NCI-H146 treated with DMSO at 0.1 percent for 48 hours (cell line): ENCODE data around the gene KCNIP4.

ENCODE experiments used
- DNase-seq: peaks from one replicate; lab custom pipeline; 2025; ENCODE audit not compliant: unreplicated experiment; lab: John Stamatoyannopoulos, UW

The KCNIP4 gene

GRCh38 chr4:21699446-21699845, 249.1 kb downstream of the KCNIP4 start:
- DNase-seq = no peak

- no peak for DNase-seq
Measured at GRCh38 chr4:21697583-21697982, 251.0 kb downstream of the KCNIP4 start.

- DNase-seq = no peak
Measured at GRCh38 chr4:21695141-21695540, 253.4 kb downstream of the KCNIP4 start.

DNA sequence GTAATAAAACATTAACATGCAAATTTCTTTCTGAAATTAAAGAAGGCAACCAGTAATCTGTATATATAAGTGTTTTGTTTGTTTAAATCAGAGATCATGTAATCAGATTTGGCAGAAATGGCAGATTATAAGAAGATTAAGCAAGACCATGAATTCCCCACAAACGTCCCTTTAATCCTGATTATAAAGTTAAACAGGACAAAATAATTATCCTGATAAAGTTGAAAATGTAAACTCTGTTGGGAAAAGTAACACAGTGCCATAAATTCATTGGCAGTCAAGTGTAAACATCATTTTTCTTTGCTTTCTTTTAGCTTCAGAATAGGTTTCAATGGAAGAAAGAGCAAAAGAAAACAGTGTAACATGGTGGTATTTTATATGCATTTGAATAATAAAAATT, 256.3 kb downstream of the KCNIP4 start:
- DNase-seq = no peak

DNA sequence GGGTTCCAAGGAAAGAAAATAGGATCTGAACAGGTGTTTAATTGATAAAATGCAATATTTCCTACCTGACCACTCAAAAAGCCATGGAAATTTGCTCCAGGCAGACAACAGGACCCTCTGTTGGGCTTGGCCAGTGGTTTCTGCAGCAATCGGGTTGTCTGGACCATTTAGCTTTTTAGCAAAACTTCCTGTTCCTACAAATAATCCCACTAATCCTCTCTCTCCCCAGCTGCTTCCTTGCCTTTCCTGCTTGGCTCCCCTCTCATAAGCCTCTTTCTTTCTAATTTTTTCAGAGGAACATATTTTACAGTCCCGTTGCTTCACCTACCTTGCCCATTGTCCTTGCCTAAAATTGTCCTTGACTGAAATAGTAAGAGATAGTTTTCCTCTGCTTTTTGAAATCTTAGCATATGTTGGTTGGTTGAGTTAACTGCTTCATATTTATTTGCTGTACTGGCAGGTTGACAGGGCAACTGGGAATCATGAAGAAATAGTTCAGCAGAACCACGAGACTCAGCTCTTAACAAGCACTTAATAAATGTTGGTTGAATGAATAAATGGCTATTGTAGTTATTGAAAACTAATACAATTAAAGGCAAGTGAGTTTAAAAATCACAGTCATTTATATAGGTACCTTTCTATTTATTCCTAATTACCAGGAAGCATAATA, 259.8 kb downstream of the KCNIP4 start:
- DNase-seq = no peak

GRCh38 chr4:21685911-21686310, 262.7 kb downstream of the KCNIP4 start:
- DNase-seq = no peak

DNA sequence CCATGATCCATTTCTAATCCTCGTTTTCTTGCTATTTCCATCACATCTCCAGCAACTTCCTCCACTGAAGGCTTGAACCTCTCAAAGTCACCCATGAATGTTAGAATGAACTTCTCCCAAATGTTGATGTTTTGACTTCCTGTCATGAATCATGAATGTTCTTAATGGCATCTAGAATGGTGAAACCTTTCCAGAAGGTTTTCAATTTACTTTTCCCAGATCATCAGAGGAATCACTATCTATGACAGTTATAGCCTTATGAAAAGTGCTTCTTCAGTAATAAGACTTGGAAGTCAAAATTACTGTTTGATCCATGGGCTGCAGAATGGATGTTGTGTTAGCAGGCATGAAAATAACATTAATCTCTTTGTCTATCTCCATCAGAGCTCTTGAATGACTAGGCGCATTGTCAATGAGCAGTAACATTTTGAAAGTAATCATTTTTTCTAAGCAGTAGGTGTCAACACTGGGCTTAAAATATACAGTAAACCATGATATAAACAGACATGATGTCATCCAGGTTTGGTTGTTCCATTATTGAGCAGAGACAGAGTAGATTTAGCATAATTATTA, 268.2 kb downstream of the KCNIP4 start:
- DNase-seq = no peak

GRCh38 chr4:21678711-21679110, 269.9 kb downstream of the KCNIP4 start:
- DNase-seq = no peak

GRCh38 chr4:21677173-21677572, 271.4 kb downstream of the KCNIP4 start:
- DNase-seq = no peak

DNA sequence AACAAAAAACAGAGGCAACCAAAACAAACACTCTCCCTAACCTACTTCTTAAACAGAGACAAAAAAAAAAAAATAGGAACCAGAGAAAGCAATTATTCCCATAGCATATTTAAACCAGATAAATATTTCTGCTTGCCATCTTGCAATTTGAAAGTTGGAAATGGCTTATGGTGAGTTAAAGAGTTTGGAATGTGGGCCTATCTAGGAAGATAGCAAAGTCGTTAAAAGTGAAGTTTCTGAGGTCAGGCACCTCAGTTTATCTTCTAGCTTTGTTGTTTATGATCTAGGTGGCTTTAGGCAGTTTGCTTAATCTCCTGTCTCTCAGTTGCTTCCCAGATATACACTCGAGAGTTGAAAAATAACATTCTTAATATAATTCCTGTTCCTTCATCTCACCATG, 284.2 kb downstream of the KCNIP4 start:
- no peak for DNase-seq

GRCh38 chr4:21656832-21657231, 291.7 kb downstream of the KCNIP4 start:
- DNase-seq = no peak

DNA sequence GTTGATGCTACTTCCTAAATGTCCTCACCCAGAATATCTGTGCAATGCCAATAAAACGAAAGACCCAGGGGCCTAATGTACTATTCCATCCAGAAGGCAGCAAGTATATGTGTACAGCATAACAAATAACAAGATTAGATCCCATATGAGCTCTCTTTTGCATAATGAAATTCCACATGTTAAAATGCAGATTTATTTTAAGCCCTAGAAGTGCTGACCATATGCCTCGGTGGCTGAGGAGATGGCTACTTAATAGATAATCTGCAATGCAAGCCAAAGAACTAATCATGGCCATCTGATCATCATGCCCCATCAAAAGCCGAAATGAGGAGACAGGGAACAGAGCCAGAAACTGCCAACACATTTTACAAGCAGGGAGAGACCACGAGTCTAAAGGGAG, 293.5 kb downstream of the KCNIP4 start:
- no peak for DNase-seq

DNA sequence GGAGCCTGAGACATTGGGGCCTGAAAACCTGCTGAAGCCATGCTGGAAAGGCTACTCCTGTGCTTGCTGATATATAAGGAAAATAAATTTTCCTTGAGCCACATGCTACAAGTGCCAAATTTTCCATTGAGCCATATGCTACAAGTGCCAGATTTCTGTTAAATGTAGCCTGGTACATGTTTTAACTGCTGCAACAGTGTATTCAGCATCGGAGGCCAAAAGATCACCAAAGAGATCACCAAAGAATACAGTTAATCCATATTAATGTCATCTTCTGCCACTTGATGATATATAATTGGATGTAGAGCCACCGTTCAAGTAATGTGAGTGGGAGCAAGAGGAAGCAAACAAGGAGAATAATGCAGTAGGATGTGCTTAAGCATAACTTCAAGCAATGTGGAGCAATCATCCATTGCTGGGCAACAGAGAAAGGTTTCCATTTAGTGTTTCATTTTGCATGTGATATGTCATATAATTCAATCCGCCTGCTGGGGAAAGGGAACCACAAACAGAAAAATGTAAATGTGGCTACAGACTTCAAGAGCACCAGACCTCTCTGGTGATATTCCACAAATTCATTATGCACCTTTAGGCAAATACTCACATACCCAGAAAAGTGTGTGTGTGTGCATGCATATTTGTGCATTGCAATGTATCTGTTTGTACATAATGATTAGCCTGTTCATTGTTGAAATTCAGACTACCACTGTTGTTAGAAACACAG, 295.9 kb downstream of the KCNIP4 start:
- no peak for DNase-seq

GRCh38 chr4:21649391-21650090, 299.0 kb downstream of the KCNIP4 start:
- no peak for DNase-seq

DNA sequence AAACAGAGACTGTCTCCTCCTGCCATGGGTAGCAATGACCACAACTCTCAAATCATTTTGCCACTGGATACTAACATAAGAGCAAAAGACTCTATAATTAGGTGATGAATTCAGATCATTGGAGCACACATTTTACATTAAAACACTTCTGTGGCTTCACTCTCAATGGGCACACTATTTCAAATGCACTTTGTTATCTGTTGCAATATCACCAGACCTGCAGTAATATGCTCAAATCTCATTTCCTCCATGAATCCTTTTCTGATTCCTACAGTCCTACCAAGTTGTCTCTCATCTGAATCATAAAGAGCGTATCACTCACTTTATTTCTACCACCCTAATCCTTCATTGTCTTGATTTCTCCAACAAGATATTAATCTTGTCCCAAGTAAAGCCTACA, 302.8 kb downstream of the KCNIP4 start:
- no peak for DNase-seq

GRCh38 chr4:21641696-21642095, 306.9 kb downstream of the KCNIP4 start:
- DNase-seq = no peak

DNA sequence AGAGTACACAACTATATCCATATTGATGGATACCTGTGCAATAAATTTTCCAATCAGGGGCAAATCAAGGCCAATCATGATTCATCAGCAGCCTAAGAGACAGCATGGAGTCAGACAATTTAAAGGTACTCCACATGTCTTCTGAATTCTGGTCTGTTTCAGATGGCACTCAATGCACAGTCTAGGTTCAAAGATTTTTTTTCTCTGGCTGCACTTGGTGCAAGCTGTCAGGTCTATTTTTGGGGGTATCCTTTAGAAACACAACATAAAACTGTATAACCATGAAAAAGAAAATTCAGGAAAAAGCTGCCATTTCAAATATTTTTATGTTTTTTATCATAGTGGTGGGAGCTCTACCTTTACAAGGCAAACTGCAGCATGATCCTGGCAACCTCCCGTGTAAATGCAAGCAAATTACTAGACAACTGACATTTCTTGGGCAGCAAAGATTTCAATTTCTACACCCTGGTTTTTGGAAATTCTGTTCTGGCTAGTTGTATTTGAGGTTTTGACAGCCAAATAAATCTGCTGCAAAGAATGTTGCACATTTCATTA, 310.3 kb downstream of the KCNIP4 start:
- DNase-seq = no peak

DNA sequence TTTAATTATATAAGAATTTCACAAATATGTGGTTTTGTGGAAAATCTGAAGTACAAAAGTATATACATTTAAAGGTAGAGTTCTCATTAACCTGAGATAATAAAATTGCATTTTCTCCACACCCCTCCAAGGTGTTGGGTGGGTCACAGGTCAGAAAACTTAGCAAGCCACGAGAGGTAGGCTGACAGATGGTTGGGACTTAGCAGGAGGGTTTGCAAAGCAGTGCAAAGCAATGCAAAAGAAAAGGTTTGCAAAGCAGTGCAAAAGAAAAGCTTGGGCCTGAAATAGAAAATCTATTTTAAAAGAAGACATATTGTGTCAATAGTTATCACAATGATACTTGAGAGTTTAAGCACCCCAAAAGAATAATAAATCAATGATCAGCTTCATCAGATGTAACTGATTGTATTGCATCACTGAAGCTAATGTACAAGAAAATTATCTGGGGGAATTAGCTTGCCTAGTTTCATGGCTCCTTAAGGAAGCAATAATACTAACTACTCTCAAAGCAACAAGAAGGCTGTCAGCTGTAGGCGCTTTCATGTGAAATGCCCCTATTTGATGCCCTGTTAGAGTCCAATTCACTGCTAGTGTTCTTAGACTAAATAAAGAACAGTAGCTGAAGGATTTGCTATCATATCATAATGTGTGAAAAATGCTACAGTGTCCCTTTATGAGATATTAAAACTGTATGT, 319.5 kb downstream of the KCNIP4 start:
- DNase-seq = no peak

DNA sequence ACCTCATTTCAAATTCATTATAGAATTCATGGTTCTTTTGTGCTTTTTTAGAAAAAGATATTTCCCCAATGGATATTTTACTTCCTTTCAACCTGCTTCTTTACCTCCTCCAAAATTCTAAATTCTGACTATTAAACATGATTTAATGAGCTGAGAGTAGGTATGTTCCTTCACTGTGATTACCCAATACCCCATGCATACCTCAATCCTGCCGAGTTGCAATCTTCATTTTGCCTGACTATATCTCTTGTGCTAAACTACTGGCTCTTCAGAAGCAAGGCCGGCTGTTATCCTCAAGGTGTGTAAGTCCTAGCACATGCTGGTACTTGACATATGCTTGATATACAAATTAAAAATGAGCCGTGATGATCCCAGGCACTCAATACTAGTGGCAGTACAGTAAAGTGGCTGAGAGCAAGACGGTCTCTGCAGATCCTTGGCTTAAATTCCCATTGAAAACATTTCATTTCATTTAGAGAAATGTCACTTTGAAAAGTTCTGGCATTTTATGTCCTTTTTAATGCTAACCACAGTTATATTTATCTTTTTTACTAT, 320.4 kb downstream of the KCNIP4 start:
- no peak for DNase-seq

GRCh38 chr4:21625447-21625846, 323.1 kb downstream of the KCNIP4 start:
- DNase-seq = no peak

DNA sequence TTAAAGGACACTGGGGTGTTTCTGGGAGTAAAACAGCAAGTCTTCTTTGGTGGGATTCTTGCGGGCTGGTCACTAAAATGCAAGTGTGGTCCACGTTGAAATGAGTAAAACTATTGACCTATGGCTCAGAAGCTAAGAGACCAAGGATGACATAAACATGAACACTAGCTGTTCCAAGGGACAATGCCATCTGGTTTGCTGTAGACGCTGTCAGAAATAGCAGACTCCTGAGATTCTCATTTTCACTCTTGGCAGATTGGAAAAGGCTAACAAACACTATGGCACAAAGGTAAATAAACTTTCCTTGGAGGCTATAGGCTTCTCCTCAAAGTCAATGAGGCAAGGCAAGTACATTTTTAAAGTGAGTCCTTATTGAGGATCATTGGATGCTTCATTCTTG, 343.6 kb downstream of the KCNIP4 start:
- DNase-seq = no peak
